GM18499 (cell line): ENCODE measurements around the gene NMNAT1.
"Not testable (repeated sequence)": the region's sequence is repeated elsewhere in the genome, so short reads cannot be mapped to it uniquely, and the experiment has no call there.

Experiments used
- ATAC-seq: cut with Tn5 transposase; IDR thresholded peaks from one replicate; pipeline ENCODE4 v1.9.1; 2021; ENCODE audit warnings: moderate number of reproducible peaks; ENCODE audit not compliant: insufficient read depth, unreplicated experiment

The NMNAT1 gene

DNA sequence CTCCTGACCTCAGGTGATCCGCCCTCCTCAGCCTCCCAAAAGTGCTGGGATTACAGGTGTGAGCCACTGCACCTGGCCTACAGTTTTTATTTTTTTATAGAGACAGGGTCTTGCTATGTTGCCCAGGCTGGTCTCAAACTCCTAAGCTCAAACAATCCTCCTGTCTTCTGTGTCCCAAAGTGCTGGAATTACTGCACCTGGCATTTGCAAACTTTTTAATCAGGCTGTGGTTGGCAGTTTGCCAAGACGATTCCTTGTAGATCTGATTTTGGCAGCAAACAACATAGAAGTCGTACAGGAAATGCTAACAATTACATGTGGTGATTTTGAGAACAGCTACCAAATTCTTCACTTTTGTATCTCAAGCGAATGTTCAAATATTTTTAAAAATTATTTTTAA, 63.9 kb downstream of the NMNAT1 start:
- no peak for ATAC-seq

DNA sequence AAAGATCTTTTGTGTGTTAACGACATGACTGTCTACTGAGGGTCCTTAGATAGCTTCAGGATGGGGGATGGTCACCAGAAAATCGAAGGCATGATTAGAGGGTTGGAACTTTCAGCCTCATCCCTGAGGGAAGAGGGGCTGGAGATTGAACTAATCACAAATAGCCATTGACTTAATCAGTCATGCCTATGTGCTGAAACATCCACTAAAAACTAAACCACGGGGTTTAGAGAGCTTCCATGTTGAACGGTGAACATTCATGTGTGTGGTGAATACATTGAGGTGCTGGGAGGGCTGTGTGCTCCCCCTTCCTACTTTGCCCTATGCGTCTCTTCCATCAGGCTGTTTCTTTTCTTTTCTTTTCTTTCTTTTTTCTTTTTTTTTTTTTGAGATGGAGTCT, 70.7 kb downstream of the NMNAT1 start:
- no peak for ATAC-seq

GRCh38 chr1:10019561-10019960, 76.3 kb downstream of the NMNAT1 start:
- no peak for ATAC-seq

- ATAC-seq: no peak
These were observed 76.8 kb downstream of the NMNAT1 start for GRCh38 chr1:10020086-10020485.

DNA sequence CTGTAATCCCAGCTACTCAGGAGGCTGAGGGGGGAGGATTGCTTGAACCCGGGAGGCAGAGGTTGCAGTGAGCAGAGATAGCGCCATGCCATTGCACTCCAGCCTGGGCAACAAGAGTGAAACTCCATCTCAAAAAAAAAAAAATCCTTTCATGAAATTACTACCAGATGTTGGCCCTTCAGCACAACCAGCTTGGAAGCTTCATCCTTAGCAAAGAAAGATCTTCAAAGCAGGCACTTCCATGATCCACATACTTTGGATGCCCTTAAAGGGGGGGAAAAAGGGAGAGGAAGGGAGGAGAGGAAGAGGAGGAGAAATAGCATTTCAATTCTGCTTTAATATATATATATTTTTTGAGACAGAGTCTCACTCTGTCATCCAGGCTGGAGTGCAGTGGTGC, 77.4 kb downstream of the NMNAT1 start:
- not testable (repeated sequence) for ATAC-seq

- not testable (repeated sequence) for ATAC-seq
These were observed 78.7 kb downstream of the NMNAT1 start for GRCh38 chr1:10021992-10022391.

- no peak for ATAC-seq
These were observed 79.4 kb downstream of the NMNAT1 start for GRCh38 chr1:10022656-10023055.

GRCh38 chr1:10025354-10025753, 82.1 kb downstream of the NMNAT1 start:
- ATAC-seq: no peak

GRCh38 chr1:10027027-10027426, 83.8 kb downstream of the NMNAT1 start:
- ATAC-seq: no peak

GRCh38 chr1:10028956-10029500, 85.8 kb downstream of the NMNAT1 start:
- ATAC-seq: not testable (repeated sequence)

DNA sequence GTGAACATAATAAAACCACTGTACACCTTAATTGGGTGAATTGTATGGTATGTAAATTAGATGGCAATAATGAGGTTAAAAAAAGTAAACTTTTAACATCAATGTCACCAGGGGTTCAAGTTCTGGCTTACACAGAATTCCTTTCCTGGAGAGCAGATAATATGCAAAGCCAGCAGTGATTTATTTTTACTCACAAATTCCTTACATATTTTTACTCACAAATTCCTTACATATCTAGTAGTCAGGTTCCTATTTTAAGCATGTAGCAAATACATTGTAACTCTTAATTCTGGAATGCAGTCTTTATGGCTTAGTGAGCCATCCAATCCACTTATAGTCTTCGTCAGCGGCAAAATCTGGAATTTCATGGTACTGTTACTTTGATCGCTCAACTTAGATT, 88.2 kb downstream of the NMNAT1 start:
- no peak for ATAC-seq

DNA sequence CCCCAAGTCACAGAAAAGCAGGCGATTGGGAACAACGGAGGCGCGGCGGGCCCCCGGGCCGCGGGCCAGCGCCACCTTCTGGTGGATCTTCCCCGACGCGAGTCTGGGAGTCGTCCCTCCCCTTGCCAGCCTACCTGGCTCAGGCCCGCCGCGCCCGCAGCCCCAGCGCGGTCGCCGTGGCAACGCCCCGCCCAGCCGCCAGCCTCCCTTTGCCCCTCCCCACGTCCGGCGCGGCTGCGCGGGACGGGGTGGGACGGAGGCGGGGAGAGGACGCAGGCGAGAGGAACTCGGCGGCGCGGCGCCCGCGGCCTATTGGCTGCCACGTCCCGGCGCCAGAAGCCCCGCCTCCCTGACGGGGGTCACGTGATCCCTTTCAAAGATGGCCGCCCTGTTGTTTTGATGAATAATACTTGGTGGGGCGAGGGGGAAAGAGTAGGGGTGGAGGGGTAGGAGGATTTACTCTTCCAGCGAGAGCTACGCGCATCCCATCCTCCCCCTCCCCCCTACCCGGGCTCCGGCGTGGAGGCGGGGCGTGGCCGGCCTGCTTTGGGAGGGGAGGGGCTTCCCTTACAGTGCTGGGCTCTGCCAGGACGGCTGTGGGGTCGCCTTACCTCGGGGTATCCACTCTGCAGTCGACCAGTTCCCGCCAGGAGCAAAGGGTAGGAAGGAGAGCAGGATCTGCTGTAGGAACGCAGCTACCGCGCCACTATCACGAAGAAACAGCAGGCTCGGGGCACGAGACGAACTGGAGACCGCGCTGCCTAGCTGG, 89.5 kb downstream of the NMNAT1 start, which contains the start of gene UBE4B:
Gene UBE4B (plus strand): TSS at position 369 of the 769 bp plus-strand sequence. CDS start 713 bp downstream, outside the sequence.
- ATAC-seq: peak; percentile 72

DNA sequence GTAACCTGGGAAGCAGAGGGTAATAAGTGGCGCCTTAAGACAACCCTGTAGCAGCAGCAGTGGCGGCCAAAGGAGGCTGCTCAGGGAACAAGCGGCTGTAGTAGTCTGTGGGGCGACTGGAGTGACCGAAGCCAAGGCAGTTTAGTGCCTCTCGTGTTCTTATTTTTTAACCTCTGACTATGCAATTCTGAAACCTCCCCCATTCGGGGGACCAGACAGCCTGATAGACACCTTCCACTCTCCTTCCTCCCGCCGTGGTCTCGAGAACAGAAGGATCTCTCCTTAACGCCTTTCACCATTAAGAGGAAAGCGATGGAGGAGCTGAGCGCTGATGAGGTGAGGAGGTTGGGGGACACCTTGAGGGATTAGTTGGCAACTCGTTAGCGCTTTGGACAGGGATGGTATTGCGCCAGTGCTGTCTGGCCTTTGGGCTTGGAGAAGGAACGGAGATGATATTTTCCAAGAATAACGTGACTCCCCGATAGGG, 90.1 kb downstream of the NMNAT1 start:
- ATAC-seq: no peak
